Measurements from ENCODE around the gene DGCR2. TPM values are rescaled to one million over a fixed set of nuclear protein-coding genes. Genes with fewer than 3 reads are reported as not detected.

DGCR2 gene
- total and polyA plus RNA-seq, 10 of the 15 experiments (the other 5 are each of a cell fraction or from before 2014, with no cell fraction given): 0.19 to 28.4 (median 16.0) TPM

GRCh38 chr22:19109198-19110063 is 12.8 kb downstream of the DGCR2 start (continued):
- TF ChIP-seq, protein P1, sequence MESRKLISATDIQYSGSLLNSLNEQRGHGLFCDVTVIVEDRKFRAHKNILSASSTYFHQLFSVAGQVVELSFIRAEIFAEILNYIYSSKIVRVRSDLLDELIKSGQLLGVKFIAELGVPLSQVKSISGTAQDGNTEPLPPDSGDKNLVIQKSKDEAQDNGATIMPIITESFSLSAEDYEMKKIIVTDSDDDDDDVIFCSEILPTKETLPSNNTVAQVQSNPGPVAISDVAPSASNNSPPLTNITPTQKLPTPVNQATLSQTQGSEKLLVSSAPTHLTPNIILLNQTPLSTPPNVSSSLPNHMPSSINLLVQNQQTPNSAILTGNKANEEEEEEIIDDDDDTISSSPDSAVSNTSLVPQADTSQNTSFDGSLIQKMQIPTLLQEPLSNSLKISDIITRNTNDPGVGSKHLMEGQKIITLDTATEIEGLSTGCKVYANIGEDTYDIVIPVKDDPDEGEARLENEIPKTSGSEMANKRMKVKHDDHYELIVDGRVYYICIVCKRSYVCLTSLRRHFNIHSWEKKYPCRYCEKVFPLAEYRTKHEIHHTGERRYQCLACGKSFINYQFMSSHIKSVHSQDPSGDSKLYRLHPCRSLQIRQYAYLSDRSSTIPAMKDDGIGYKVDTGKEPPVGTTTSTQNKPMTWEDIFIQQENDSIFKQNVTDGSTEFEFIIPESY (IDR thresholded peaks at IDR 0.05): no peak
- TF ChIP-seq ZBTB40 (IDR thresholded peaks at IDR 0.05; ENCODE audit: borderline replicate concordance): no peak
- TF ChIP-seq MYB (IDR thresholded peaks at IDR 0.05; ENCODE audit: borderline replicate concordance, low read depth, low read length): no peak
- TF ChIP-seq, protein P2, sequence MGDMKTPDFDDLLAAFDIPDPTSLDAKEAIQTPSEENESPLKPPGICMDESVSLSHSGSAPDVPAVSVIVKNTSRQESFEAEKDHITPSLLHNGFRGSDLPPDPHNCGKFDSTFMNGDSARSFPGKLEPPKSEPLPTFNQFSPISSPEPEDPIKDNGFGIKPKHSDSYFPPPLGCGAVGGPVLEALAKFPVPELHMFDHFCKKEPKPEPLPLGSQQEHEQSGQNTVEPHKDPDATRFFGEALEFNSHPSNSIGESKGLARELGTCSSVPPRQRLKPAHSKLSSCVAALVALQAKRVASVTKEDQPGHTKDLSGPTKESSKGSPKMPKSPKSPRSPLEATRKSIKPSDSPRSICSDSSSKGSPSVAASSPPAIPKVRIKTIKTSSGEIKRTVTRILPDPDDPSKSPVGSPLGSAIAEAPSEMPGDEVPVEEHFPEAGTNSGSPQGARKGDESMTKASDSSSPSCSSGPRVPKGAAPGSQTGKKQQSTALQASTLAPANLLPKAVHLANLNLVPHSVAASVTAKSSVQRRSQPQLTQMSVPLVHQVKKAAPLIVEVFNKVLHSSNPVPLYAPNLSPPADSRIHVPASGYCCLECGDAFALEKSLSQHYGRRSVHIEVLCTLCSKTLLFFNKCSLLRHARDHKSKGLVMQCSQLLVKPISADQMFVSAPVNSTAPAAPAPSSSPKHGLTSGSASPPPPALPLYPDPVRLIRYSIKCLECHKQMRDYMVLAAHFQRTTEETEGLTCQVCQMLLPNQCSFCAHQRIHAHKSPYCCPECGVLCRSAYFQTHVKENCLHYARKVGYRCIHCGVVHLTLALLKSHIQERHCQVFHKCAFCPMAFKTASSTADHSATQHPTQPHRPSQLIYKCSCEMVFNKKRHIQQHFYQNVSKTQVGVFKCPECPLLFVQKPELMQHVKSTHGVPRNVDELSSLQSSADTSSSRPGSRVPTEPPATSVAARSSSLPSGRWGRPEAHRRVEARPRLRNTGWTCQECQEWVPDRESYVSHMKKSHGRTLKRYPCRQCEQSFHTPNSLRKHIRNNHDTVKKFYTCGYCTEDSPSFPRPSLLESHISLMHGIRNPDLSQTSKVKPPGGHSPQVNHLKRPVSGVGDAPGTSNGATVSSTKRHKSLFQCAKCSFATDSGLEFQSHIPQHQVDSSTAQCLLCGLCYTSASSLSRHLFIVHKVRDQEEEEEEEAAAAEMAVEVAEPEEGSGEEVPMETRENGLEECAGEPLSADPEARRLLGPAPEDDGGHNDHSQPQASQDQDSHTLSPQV (IDR thresholded peaks at IDR 0.05): no peak
- no peak for TF ChIP-seq SRF (IDR thresholded peaks at IDR 0.05; ENCODE audit: low read depth in 2 of 2, low read length in 2 of 2)
- TF ChIP-seq FOS (IDR thresholded peaks at IDR 0.05; ENCODE audit: borderline replicate concordance, extremely low read depth, insufficient read length): no peak
- peak; percentile 77 for TF ChIP-seq SPI1 (IDR thresholded peaks at IDR 0.05; ENCODE audit: borderline replicate concordance, insufficient read depth, low read depth, low read length)
- TF ChIP-seq PAX5 (IDR thresholded peaks at IDR 0.05; ENCODE audit: borderline replicate concordance, low read depth, low read length): no peak
- no peak for TF ChIP-seq EZH2 (IDR thresholded peaks at IDR 0.05; ENCODE audit: borderline replicate concordance, control insufficient read depth, low read depth, low read length)
- no peak for TF ChIP-seq ZZZ3 (IDR thresholded peaks at IDR 0.05; ENCODE audit: control insufficient read depth, insufficient read length, low read depth)
- 0 out of 2 replicates have a peak, but pooled peaks have one; percentile 12 for TF ChIP-seq RUNX3 (IDR thresholded peaks at IDR 0.05; ENCODE audit: low read length)
- TF ChIP-seq BCL3 (IDR thresholded peaks at IDR 0.05; ENCODE audit: borderline replicate concordance, insufficient read depth, low read depth, low read length, poor library complexity, severe bottlenecking): no peak
- TF ChIP-seq RBBP5 (conservative IDR thresholded peaks at IDR 0.05): no peak
- no peak for TF ChIP-seq YBX1 (IDR thresholded peaks at IDR 0.05)
- 0 out of 4 replicates have a peak, but pooled peaks of 1 of the 2 experiments have one; percentile 58 for TF ChIP-seq CEBPB (IDR thresholded peaks at IDR 0.05; ENCODE audit: borderline replicate concordance in 1 of 2, low read depth in 2 of 2, low read length in 2 of 2)
